HG03103 (cell line): ENCODE measurements around the gene MAP4K4.

Experiments used
- ATAC-seq: cut with Tn5 transposase; IDR thresholded peaks from one replicate; pipeline ENCODE4 v1.9.1; 2021; ENCODE audit warnings: low read depth; ENCODE audit not compliant: unreplicated experiment

Gene MAP4K4

DNA sequence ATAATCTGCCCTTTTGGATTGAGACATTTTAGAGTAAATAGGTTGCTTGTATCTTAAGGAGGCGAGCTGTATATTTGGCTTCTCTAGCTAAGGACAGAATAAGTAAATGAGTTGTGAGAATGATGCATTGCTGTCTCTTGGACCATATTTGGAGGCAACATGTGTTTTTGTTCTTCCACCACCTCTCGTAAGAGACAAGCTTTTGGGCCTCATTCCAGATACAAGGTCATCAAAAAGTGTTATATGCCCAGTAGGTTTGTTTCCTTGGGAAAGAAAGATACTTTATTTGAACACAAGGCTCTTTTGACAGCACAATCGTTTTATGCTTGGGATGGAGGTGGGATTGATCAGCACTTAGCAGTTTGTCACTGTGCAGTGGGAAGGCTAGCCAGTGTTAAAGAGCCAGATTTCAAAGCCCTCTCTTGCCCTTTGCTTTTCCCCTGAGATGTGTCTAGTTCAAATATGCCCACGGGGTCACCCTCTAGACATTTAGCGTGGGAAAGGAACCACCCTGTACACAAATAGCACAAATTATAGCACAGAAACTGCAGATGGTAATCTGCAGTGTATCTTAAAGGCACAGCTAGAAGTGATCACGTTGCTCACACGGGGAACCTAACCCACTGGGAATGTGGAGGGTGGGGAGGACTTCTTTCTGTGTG, 131.3 kb downstream of the MAP4K4 start:
- no peak for ATAC-seq

DNA sequence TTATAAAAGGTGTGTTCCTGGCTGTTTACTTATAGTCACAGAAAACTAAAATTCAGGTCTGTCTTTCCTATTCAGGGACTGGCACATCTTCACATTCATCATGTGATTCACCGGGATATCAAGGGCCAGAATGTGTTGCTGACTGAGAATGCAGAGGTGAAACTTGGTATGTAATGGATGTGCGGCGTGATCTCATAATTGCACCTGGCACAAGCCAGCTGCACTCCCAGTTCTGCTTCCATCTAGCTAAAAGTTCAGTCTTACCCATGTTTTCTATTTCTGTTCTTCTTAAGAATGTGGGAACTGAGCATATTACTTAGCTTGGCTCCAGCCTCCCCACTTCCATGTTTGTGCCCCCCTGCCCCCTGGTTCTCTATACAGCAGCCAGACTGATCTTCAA, 131.9 kb downstream of the MAP4K4 start:
- ATAC-seq = no peak

DNA sequence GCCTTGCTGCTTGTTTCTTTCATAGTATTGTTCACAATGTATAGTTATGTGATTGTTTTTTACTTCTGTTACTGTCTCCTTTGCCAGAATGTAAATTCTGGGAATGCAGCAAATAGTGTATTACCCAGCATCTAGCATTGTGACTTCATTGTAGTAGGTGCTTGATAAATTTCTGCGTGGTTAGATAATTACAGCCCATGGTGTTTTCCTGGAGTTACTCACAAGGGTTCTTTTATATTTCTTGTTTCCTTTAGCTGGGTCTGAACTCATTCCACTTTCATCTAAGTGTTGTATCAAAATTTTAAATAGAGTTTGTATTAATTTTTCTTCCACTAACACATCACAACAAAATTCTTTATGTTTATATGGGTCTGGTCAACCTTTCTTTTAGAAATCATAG, 132.6 kb downstream of the MAP4K4 start:
- ATAC-seq = no peak

DNA sequence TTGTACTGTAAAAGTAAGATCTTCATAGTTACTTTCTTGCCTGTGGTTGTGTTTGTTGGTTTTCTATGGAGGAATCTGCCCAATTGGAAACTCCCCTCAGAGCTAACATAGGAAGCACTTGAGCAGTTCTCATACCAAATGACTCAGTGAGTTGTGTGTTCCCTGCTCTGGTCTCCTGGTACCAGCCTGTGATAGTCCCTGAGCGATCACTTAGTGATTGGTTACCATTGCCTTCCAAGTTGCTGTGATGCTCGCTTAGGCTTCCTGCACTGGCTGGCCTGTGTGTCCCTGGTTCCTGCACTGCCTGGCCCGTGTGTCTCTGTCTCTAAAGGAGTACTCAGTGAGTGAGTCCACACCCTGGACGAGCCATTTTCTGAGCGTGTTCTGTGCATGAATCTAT, 133.0 kb downstream of the MAP4K4 start:
- ATAC-seq = no peak

DNA sequence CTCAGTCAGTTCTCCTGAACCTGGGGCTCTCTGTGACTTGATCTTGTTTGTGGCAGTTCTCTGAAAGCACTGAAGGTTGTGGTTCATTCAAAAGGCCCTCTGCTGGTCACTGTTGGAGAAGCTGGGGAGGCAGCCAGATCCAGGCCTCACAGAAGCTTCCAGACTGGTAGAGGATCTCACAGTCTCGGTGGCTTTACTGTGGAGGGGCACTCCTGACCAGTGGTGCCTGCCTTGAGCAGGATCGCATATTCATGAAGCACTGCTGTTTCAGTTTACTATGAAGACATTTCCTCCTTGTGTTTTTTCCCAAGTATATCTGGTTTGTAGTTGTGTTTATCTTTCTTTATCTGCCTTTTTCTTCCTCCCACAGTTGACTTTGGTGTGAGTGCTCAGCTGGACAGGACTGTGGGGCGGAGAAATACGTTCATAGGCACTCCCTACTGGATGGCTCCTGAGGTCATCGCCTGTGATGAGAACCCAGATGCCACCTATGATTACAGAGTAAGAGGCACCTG, 133.9 kb downstream of the MAP4K4 start:
- ATAC-seq = peak; percentile 82

DNA sequence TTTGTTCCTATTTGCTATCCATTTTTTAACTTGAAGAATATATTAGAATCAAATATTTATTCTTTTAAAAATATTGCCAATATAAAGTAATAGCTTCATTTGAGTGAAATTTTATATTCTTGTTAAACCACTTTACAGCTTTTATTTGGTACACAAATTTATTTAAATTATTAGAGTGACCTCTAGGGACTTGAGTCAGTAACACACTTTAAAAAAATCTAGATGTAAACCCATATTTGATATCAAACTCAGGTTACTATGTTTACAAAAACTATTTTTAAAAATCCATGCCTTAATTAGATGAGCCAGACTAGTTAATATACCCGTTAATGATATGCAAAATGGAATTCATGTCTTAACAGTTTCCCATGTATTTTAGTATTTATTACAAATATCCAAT, 134.6 kb downstream of the MAP4K4 start:
- ATAC-seq = no peak

DNA sequence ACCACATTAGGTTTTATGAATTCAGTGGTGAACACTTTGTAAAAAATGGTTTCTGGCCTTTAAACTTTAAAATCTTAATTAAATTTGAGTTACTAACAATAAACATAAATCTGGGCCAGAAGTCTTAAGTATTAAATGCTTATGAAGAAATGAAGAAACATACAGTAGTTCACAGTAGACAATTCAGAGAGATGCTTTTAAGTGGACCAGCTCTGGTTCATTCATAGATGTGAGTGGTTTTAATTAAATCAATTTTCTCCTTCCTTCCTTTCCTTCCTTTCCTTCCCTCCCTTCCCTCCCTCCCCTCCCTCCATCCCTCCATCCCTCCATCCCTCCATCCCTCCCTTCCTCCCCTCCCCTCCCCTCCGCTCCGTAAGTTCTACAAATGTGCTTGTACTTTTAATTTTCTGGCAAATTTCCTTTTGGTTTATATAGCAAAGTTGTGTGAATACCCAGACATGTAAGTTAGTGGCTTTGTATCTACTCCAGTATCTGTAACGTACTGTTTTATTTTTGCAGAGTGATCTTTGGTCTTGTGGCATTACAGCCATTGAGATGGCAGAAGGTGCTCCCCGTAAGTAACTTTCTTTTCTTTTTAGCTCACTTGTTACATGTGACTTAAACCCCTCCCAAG, 136.5 kb downstream of the MAP4K4 start:
- ATAC-seq = no peak

DNA sequence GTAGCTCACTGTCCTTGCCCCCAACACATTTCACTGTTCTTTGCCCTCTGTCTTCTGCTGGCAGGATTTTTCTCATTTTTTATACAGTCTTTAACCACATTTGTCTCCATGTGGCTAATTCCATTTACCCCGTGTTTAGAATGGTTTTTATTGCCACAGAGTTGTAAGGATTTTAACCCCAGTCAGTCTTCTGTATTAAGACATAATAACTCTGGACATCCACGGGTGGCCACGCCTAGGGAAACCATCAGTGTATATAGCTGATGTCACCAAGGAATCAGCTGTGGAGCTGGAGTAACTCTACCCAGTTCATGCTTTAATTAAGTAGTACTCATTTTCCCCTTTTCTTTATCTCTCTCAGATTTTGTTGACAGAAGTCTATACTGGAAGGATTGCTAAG, 139.8 kb downstream of the MAP4K4 start:
- ATAC-seq = no peak

DNA sequence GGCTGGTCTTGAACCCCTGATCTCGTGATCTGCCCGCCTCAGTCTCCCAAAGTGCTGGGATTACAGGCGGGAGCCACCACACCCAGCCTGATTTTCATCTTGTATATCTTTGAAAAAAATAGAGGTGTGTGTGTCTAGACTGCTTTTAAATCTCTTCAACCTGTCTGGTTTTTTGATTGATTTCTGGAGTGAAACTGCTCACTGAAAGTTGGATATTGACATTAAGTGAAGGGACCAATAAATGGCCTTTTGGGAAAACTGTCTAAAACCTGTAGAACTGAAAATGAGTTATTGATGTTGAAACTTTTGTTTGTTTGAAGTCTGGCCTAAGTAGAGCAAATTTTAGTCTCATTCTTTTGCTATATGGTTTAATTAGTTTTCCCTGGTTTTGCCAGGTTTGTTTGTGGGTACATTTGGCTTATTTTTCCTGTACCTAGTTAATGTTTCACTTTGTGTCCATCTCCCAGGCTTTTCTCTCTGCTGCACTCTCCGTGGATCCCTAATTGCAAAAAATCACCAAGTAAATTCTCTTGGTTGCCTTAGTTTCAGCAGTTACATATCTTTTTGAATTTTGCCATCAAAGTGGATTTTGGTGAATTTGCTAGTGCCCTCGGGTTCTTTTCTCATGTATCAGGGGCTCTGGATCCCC, 144.3 kb downstream of the MAP4K4 start:
- ATAC-seq = no peak

DNA sequence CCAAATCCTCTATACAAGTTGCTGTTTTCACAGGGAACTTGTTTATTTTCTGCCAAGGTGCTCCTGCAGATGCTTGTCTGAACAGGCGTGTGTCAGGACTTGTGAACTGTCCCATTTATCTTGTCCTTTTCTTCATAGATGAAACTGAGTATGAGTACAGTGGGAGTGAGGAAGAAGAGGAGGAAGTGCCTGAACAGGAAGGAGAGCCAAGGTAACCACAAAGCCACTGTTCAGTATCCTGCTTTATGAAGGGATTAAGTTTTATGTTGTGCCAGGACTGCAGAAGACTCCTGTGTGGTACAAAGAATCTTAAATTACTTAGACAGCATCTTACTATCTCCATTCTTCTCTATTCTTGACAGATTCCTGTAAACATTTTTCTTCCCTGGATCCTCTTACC, 145.0 kb downstream of the MAP4K4 start:
- ATAC-seq = no peak

DNA sequence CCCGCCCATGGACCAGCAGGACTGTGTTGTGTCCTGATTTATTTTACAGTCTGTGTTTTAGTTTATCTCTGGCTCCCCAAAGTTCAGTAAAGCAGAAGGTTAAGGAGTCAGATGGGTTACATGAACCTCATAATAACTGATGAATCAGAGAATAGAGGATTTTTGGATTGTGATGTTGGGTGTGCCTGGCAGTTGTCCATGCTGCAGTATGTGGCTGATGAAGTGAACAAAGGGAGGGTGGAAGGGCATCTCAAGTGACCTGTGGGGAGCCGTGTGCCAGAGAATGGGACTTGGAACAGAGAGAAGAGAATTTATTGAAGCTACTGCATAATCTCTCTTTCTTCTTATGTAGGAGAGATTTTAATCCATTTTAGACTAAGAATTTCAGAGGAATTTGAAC, 145.5 kb downstream of the MAP4K4 start:
- ATAC-seq = no peak

DNA sequence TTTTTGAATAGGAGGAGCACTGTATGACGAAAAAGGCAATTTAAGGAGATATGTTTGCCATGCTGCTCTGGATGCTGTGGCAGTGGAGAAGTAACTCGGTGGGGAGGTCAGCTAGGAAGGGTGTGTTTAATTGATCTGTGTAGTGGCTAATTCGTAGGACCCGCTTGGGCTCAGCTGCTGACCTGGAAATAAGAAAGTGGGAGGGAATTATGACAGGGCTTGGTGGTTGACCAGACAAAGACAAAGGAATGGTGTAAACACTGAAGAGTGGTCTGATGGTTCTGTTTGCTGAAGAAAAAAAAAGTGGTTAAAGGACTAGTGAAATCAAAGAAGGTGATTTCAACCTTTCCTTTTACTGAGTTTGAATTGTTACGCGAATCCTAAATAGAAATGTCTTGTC, 146.0 kb downstream of the MAP4K4 start:
- no peak for ATAC-seq

DNA sequence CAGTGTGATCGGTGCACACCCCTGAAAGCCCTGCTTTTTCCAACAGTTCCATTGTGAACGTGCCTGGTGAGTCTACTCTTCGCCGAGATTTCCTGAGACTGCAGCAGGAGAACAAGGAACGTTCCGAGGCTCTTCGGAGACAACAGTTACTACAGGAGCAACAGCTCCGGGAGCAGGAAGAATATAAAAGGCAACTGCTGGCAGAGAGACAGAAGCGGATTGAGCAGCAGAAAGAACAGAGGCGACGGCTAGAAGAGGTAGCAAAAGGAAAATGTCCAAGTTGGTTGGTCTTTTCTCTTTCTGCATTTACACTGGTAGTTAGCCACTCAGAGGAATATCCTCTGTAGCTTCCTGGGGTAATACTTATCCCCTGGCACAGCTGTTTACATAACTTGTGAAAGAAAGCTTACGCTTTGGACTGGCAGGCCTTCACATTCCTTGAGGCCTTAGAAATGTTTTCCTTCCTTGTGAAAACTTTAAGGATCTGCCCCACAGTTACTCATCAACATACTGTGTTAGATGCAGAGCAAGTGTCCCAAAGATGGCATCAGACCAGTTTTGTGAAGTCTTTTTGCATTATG, 146.6 kb downstream of the MAP4K4 start:
- ATAC-seq = no peak

DNA sequence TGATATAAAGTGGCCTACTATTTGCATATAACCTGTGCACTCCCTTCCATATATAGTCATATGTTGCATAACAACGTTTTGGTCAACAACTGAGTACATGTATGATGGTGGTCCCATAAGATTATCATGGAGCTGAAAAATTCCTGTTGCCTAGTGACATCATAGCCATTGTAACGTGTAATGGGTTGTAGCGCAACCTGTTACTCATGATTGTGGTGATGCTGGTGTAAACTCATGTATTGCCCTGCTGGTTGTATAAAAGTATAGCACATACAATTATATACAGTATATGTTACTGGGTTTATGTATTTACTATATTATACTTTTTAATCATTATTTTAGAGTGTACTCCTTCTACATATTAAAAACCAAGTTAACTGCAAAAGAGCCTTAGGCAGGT, 149.5 kb downstream of the MAP4K4 start:
- ATAC-seq = no peak

DNA sequence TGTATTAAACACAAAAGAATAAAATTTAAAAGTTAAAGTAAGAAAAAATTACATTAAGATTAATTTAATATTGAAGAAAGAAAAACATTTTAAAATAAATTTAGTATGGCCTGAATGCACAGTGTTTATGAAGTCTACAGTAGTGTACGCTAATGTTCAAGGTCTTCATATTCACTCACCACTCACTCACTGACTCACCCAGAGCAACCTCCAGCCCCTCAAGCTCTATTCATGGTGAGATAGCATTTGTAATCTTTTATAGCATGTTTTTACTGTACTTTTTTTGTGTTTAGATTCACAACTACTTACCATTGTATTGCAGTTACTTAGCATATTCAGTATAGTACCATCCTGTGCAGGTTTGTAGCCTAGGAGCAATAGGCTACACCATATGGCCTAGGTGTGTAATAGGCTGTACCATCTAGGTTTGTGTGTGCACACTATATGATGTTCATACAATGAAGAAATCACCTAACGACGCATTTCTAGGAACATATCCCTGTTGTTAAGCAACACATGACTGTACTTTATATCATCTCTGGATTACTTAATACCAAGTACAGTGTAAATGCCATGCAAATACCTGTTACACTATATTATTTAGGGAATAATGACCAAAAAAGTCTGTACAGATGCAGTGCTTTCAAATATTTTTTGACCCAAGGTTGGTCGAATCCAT, 150.3 kb downstream of the MAP4K4 start:
- no peak for ATAC-seq

DNA sequence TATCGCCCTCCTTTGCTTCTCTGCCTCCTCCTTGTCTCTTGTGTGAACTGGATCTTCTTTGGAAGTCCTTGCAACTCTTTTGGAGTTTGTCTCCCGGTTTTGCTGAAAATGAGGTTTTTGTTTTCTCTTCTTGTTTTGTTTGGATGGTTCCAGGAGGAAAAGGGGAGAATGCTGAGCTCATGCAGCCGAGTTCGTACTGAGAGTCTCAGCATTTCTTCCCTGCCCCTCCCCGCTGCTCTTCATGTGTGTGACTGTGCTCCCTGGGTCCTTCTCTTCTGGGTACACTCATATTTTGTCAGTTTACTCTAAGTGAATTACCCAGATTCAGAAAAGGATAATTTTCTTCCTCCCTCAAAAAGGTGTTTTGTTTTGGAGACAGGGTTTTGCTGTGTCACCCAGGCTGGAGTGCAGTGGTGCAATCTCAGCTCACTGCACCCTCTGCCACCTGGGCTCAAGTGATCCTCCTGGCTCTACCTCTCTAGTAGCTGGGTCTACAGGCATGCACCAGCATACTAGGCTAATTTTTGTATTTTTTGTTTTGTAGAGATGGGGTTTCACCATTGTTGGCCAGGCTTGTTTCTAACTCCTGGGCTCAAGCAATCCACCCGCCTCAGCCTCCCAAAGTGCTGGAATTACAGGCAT, 151.4 kb downstream of the MAP4K4 start:
- no peak for ATAC-seq

DNA sequence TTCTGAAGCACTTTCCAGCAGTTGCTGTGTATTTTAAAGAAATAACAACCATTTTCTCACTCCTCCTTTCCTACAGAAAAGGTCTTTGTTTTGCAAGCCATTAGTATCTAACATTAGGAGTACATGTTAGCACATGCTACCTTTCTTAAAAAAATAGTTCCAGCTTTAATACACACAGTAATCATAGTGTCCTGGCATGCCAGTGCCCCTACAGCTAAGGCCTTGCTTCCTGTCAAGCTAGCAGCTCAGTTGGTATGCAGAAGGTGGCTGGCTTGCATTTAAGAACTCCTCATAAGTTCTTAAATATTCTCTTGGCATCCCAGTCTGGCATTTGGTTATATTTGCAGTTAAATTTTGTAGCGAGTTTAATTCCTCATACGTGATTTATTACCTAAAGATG, 152.9 kb downstream of the MAP4K4 start:
- no peak for ATAC-seq

DNA sequence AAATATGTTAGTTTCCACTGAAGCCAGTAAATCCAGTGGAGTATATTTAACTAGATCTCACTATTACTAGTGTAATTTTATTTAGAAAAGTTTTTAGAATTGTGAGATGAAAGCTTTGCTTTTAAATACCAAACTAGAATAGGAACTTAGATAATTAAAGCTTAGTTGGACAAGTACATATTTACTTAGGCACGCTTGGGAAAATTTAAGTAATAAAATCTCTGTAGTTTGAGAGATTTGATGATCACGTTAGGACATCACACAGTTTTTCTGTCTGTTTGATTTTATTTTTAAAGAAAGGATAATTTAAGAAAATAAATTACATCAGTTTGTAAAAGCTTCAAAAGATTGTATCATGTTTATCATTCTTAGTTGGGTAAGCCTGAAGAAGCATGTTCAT, 153.5 kb downstream of the MAP4K4 start:
- no peak for ATAC-seq

DNA sequence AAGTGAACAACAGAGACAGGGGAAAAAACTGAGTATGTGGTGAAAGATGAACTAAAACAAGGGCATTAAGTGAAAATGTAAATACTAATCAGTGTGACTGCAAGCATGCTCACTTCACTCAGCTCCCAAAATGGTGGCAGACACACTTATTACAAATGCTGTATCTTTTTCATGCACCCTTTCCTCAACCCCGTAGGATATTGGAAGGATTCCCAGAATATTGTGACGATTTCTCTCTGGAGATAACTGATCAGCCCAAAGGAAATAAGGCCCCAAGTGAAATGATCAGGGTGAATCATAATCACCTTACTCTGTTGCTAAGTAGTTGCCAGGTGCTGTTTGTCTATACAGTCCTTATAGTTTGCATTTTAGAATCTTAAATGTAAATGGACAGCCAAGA, 155.3 kb downstream of the MAP4K4 start:
- no peak for ATAC-seq

DNA sequence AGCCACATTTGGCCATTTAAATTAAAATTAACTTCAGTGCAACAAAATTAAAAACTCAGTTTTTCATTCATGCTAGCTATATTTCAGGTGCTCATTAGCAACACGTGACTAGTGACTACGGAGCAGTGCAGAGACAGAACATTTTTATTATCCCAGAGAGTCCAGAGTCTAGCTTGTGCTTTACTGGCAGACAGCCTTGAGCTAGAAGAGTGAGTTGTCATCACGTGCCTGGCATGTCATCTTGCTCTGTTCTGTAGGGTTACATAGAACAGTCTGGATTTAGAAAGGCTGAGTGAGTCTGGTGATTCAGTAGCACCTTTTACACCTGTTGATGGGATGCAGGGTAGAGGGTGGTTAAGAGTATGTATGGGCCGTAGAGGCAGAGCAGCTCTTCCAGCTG, 157.4 kb downstream of the MAP4K4 start:
- no peak for ATAC-seq

DNA sequence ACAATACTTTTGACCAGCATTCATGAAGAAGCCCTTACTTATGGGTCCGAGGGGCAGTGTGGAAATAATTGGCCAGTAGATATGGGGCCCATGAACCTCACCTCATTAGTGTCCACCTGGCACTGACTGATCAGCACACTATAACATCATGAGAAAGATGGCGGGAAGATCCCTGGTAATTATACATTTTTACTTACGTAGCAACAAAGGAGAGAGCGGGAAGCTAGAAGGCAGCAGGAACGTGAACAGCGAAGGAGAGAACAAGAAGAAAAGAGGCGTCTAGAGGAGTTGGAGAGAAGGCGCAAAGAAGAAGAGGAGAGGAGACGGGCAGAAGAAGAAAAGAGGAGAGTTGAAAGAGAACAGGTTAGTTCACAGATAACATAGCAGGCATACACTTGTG, 158.3 kb downstream of the MAP4K4 start:
- no peak for ATAC-seq
